Ramos (cell line): Measurements from ENCODE around the gene CENPP.

Source experiments
- in situ Hi-C: fragments of 300-500 bp; cut with MboI; formaldehyde crosslinking; loops from one replicate; pipeline ENCODE4 v1.14.3; 2022; ENCODE audit warnings: low sequenced_read_pairs; ENCODE audit not compliant: unreplicated experiment

Gene CENPP

GRCh38 chr9:92522983-92523970, 197.5 kb downstream of the CENPP start:
- in situ Hi-C loops: no loop called here

GRCh38 chr9:92524881-92525280, 199.1 kb downstream of the CENPP start:
- in situ Hi-C loops: no loop called here

GRCh38 chr9:92525306-92525705, 199.6 kb downstream of the CENPP start:
- in situ Hi-C loops: no loop called here

- in situ Hi-C loops: no loop called here
These were observed 201.6 kb downstream of the CENPP start for GRCh38 chr9:92527291-92527828.

- in situ Hi-C loops: no loop called here
These were observed 202.2 kb downstream of the CENPP start for GRCh38 chr9:92527832-92528521.

GRCh38 chr9:92528522-92528849, 202.7 kb downstream of the CENPP start:
- in situ Hi-C loops: no loop called here

GRCh38 chr9:92529124-92529523, 203.4 kb downstream of the CENPP start:
- in situ Hi-C loops: no loop called here

GRCh38 chr9:92530893-92531292, 205.1 kb downstream of the CENPP start:
- in situ Hi-C loops: no loop called here

GRCh38 chr9:92534204-92534603, 208.5 kb downstream of the CENPP start:
- in situ Hi-C loops: no loop called here

- in situ Hi-C loops: no loop called here
These were observed 208.9 kb downstream of the CENPP start for GRCh38 chr9:92534674-92535073.

- in situ Hi-C loops: no loop called here
These were observed 210.4 kb downstream of the CENPP start, which contains the start of gene ECM2 for GRCh38 chr9:92535940-92536850. Gene ECM2, minus strand, starts transcription at chr9:92535990. Its CDS starts 13,124 bp downstream, at chr9:92522866.

GRCh38 chr9:92538541-92538940, 212.8 kb downstream of the CENPP start:
- in situ Hi-C loops: no loop called here

- in situ Hi-C loops: no loop called here
These were observed 218.2 kb downstream of the CENPP start for GRCh38 chr9:92543972-92544371.

- in situ Hi-C loops: no loop called here
These were observed 219.3 kb downstream of the CENPP start for GRCh38 chr9:92545002-92545510.

- in situ Hi-C loops: no loop called here
These were observed 221.6 kb downstream of the CENPP start for GRCh38 chr9:92547356-92547755.

- in situ Hi-C loops: loop anchor here (25.0 kb wide), 1 partner anchor 112 kb away; the partner anchor contains the start of gene IPPK
These were observed 225.0 kb downstream of the CENPP start for GRCh38 chr9:92550765-92551164.

- in situ Hi-C loops: loop anchor here (25.0 kb wide), 1 partner anchor 104 kb away; the partner anchor contains the start of gene IPPK
These were observed 233.0 kb downstream of the CENPP start for GRCh38 chr9:92558612-92559374.

- in situ Hi-C loops: loop anchor here (25.0 kb wide), 1 partner anchor 101 kb away; the partner anchor contains the start of gene IPPK
These were observed 235.9 kb downstream of the CENPP start for GRCh38 chr9:92561374-92562330.
